ENCODE data around the gene ANKRA2.

DNA sequence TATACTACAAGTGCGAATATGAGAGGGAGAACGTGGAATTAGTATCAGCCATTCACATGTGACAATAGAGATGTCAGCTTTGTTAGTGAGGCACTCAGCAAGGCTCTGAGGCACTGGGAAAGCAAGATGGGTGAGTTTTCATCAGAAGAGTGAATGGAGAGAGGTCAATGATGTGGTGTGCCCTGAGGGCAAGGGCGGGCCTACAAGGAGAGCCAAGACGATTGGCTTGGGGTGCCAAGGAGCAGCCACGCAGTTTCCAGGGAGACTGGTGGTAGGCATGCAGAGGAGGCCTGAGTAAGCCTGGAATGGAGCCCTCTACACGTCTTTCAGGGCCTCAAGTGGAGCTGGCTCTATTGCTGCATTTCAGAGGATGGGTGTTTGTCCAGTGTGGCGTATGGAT is 42.5 kb downstream of the ANKRA2 start:
- TF ChIP-seq CTCF (IDR thresholded peaks at IDR 0.05; ENCODE audit: poor library complexity): no peak
- no peak for TF ChIP-seq EZH2 (IDR thresholded peaks at IDR 0.05; ENCODE audit: borderline replicate concordance)
- no peak for TF ChIP-seq EZH2phosphoT487 (IDR thresholded peaks at IDR 0.05; ENCODE audit: low read depth, severe bottlenecking, unreplicated experiment)
